DMS153 (cell line): ENCODE data around the gene MB21D2.
"Not testable (repeated sequence)": the region's sequence is repeated elsewhere in the genome, so short reads cannot be mapped to it uniquely, and the experiment has no call there.

Experiments used
- DNase-seq: peaks from one replicate; lab custom pipeline; 2025; lab: John Stamatoyannopoulos, UW

The MB21D2 gene

DNA sequence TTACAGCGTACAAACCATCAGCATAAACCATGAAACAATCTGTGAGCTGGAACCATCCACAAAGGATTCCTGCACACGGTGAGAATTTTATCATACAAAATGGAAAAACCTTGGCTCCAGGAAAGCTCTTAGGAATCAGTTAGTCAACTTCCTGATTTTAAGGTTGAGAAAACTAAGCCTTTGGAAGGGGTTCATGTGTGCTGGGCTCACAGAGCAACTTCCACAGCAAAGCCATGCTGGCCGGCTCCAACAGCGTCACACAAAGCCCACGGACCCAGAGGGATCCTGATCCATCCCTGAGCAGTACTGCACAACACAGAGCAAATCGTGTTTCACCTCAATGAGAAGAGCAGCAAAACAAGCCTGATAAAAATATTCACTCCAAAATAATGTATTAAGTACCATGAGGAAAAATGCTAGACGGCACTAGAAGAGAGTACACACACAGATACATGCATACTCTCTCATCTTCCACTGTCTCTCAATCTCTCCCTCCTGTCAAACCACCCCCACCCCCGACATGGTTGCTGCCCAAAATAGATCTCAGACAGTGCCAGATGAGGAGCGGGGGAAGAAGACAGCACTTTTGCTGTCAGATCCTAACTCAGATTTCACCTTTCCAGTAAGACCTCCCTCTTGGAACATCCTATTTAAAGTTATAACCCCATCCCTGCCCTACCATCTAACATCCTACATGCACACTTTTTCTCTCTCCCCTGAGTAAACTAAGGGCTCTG is 58.6 kb downstream of the MB21D2 start:
- DNase-seq = no peak

- no peak for DNase-seq
Measured at GRCh38 chr3:192857260-192857661, 60.4 kb downstream of the MB21D2 start.

GRCh38 chr3:192855434-192855833 is 62.2 kb downstream of the MB21D2 start:
- DNase-seq = no peak

- peak; percentile 70 for DNase-seq
Measured at GRCh38 chr3:192851821-192852372, 65.8 kb downstream of the MB21D2 start.

DNA sequence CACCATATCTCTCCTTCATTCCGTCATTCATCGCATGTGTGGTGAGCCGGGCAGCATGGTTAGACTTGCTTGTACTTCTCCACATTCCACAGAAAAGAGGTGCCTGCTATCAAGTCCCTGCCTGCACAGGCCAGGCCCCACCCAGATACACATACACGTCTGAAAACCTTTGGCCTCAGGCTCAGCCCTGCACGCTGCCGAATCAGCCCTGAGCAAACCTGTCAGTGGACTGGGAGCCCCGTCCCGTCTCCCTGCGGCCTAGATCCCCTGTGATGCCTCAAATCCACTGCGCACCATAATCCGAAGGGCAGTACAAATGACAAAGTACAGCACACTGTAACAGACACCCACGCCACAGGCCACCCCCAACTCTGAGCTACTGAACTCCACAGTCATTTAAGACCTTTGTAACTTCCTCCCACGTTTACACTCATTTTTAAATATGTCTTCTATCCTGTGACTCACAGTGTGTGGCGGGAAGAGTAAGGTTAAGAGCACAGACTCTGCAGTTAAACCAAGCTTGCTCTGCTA is 67.1 kb downstream of the MB21D2 start:
- no peak for DNase-seq

GRCh38 chr3:192849821-192850220 is 67.8 kb downstream of the MB21D2 start:
- DNase-seq = not testable (repeated sequence)

- DNase-seq = no peak
Measured at GRCh38 chr3:192848371-192849233, 69.1 kb downstream of the MB21D2 start.

GRCh38 chr3:192847941-192848340 is 69.7 kb downstream of the MB21D2 start:
- DNase-seq = no peak

GRCh38 chr3:192845526-192845855 is 72.2 kb downstream of the MB21D2 start:
- DNase-seq = no peak

DNA sequence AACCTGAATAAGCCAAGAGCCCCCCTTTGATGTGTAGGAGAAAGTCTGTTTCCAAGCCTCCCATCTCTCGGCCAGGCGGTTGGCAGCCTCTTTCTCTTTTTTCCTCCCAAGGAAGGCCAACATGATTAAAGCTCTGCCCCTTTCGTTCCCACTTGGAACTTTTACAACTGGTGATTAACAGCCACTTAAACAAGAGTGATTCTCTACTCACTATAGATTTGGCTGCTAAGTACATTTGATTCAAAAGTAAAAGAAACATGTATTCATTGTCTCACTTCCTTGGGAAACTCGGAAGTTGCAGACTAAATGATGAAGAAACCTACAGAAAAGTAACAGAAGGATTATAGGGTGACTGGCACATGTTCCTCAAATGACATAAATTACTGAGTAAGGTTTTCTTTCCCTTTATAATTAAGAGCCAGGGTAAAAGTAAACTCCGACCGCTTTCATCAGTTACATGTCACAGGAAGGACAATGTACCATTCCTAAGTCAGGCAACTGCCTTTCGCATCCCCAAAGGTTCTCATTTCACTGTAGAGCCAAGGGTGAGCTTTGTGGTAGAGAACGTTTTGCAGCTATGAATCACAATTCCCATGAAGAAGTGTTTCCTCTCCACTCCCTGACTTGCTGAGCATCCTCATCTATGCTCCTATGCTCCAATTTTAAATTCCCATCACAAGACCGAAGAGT is 72.7 kb downstream of the MB21D2 start:
- no peak for DNase-seq

DNA sequence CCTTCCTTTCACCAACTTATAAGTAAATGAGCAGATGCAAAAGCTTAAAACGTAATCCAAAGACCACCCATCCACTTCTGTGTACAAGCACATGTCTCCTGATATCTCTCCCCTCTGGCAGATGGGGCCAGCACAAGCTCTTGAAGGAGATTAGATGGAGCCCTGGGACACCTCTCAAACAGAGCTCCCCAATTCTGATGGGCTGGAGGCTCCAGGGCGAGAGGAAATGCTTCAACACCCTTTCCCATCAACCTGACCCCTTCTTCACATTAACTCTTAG is 73.2 kb downstream of the MB21D2 start:
- DNase-seq = no peak

DNA sequence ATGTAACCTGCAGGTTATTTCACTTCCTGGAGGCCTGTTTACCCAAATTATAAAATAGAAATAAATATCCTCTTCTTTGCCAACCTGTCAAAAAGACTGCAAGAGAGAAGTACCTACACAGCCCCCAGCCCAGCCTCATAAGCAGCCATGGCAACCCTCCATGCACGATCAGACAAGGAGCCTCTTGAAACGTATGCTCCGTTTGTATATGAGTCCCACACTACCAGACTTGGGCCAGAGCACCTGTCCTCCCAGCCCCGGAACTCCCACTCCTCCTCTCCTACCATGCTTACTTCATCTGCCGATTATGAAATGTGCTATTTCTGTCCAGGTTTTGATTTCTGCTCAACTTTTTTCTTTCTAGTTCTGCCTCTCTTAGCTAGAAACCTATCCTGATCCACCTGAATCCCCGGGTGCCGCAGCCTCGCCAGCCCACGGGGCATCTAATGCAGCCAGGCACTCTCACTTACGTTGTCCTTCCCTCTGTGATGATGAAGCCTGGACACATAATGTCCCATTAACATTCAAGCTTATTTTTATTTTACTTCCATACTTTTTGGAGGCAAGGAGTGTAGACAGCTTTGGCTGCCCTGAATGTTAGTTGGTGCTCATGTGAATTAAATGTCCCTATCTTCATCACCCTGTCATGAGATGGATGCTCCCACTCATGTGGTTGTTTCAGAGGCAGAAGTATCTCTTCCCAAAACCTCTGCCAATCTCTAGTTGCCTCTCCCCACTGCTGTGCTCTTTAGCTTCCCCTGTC is 73.8 kb downstream of the MB21D2 start:
- peak; percentile 14 for DNase-seq

GRCh38 chr3:192843119-192843518 is 74.5 kb downstream of the MB21D2 start:
- no peak for DNase-seq

DNA sequence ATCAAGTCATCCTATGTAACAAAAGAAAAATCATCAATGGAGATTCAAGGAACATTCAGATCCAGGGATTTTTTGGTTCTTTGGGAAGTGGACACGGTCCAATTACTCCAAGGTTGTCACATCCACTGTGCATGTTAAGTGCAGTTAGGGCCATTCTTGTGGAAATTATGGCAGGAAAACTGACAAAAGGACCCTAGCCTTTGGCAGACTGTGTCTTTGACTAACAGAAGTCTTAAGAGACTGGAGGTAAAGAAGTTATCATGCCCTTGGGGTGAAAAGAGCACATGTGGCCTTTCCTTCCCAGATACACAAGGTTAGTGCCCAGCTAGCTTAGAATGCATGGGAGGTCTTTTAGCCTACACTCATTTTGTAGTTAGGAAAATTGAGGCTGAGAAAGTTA is 74.9 kb downstream of the MB21D2 start:
- no peak for DNase-seq

- DNase-seq = no peak
Measured at GRCh38 chr3:192842138-192842537, 75.5 kb downstream of the MB21D2 start.

DNA sequence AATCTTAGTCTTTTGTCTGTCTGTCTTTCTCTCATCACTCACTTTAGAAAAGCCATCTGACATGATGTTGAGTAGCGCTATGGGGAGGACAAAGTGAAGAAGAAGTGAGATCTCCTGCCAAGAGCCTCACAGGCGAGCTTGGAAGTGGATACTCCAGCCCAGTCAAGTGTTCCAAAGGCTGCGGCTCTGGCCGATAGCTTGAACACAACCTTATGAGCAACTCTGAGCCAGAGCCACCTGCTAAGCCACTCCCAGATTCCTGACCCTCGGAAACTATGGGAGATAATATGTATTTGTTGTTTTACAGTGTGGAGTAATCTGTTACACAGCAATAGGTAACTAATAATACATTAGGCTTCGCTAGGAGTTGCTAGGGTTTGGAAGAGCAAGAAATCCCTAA is 76.2 kb downstream of the MB21D2 start:
- no peak for DNase-seq

- no peak for DNase-seq
Measured at GRCh38 chr3:192840143-192840836, 77.4 kb downstream of the MB21D2 start.

DNA sequence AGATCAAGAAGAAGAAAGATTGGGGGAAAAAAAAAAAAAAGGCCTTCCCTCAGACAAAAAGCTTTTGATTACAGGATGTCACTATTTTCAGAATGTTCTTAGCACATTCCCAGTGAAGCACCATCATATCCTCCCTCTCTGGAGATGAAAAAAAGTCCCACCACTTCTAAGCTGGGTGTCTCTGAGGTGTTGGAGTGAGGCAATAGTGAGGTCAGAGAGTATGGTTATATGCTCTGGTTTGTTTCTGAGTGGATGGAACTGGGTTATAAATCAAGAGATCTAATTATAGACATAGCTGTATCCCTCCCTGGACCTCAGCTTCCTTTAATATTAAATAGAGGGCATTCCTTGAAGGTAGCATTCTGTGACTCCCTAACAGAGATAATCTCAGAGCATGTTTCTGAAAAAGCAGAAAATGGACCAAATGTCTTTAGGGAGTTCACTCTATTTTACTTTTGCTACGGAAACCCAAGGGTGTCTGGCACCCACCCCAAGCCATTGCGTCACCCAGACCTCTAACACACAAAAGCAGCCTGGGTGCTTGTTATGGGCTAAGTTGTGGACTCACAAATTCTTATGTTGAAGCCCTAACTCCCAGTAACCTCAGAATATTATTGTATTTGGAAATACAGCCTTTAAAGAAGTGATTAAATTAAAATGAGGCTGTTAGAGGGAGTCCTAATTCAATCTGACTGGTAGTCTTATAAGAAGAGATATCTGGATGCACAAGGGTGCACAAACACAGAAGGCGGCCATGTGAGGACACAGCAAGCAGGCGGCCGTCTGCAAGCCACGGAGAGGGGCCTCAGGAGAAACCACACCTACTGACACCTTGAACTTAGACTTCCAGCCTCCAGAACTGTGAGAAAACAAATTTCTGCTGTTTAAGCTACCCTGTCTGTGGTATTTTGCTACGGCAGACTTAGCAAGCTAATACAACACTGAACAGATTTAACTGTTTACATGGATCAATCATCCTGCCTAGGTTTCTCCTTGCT is 81.5 kb downstream of the MB21D2 start:
- DNase-seq = no peak

DNA sequence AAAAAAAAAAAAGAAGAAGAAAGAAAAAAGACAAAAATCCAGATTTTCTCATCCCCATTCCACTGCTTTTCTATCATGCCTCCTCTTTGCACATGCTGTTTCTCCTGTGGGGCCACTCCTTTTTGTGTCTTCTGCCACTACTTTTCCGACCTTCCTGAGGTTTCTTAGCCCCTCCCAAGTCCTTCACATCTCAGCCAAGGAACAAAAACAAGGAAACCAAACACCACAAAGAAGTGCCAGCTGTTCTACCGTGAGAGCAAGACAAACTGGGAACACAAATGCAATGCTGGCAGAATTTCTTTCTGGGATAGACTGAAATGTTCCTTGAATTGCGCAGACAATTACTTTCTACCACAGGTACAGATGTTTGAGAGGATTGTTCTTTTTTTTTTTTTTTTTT is 83.2 kb downstream of the MB21D2 start:
- DNase-seq = no peak
